IMR-90 (cell line): ENCODE data around the gene TMTC1. TPM values are rescaled to one million over a fixed set of nuclear protein-coding genes. Genes with fewer than 3 reads are reported as not detected.

ENCODE experiments used
- ATAC-seq: fragments of 200-7000 bp; cut with Tn5 transposase; 2 replicates; pipeline ENCODE4 v1.9.1; 2020; ENCODE audit warnings: low read depth, mild to moderate bottlenecking, moderate library complexity
- BruUV-seq: library from RNA; stranded (reverse); fragments of 400-500 nt; replicated peaks from 2 replicates; lab custom pipeline; 2021; lab: Mats Ljungman, UMichigan
- CTCF ChIA-PET: fragments of 300-600 bp; formaldehyde crosslinking; extraction: SDS; loops from one replicate; lab custom pipeline; 2021; ENCODE audit warnings: antibody characterized with exemption; lab: Yijun Ruan, JAX
- POLR2A ChIA-PET: fragments of 300-600 bp; sonication (Branson Sonifier 250); formaldehyde crosslinking; loops from one replicate; lab custom pipeline; 2022; ENCODE audit warnings: antibody characterized with exemption; ENCODE audit not compliant: unreplicated experiment; lab: Charles Lee
- DNase-seq: peaks from one replicate; pipeline ENCODE4 v3.0.0; 2013
- H2AFZ ChIP-seq: replicated peaks from 2 replicates; pipeline ENCODE3; 2013; ENCODE audit warnings: low read length, mild to moderate bottlenecking; ENCODE audit not compliant: poor library complexity
- H2AK5ac ChIP-seq: 2 replicates; pipeline ENCODE4 v1.6.1; 2013; ENCODE audit warnings: low read depth, low read length, inconsistent platforms
- H2AK9ac ChIP-seq: replicated peaks from 2 replicates; pipeline ENCODE3; 2013; ENCODE audit warnings: mild to moderate bottlenecking, low read depth, low read length, moderate library complexity; ENCODE audit not compliant: poor library complexity
- H2BK120ac ChIP-seq: 2 replicates; pipeline ENCODE4 v1.6.1; 2013; ENCODE audit warnings: low read depth, low read length, inconsistent platforms
- H2BK15ac ChIP-seq: 3 replicates; pipeline ENCODE4 v1.6.1; 2013; ENCODE audit warnings: low read depth, low read length, inconsistent platforms
- H2BK20ac ChIP-seq: 2 replicates; pipeline ENCODE4 v1.6.1; 2013; ENCODE audit warnings: low read depth, mild to moderate bottlenecking, inconsistent platforms, low read length, moderate library complexity
- H2BK5ac ChIP-seq: 2 replicates; pipeline ENCODE4 v1.6.1; 2013; ENCODE audit warnings: mild to moderate bottlenecking, low read depth, low read length, inconsistent platforms; ENCODE audit not compliant: poor library complexity, severe bottlenecking
- H3K14ac ChIP-seq: replicated peaks from 2 replicates; pipeline ENCODE4 v1.6.1; 2013; ENCODE audit warnings: low read depth, low read length, inconsistent platforms
- H3K18ac ChIP-seq: 2 replicates; pipeline ENCODE4 v1.6.1; 2013; ENCODE audit warnings: low read depth, low read length, control low read depth
- H3K23ac ChIP-seq: 2 replicates; pipeline ENCODE4 v1.6.1; 2013; ENCODE audit warnings: low read depth, low read length, inconsistent platforms
- H3K27ac ChIP-seq: 2 replicates; pipeline ENCODE4 v1.5.1; 2013; ENCODE audit warnings: mild to moderate bottlenecking, control low read depth, low read length; ENCODE audit not compliant: insufficient read depth
- H3K27me3 ChIP-seq: 2 replicates; pipeline ENCODE4 v1.6.1; 2013; ENCODE audit warnings: low read length; ENCODE audit not compliant: control insufficient read depth, insufficient read depth
- H3K36me3 ChIP-seq: 2 replicates; pipeline ENCODE4 v1.6.1; 2013; ENCODE audit warnings: low read length, mixed read lengths; ENCODE audit not compliant: control insufficient read depth, insufficient read depth
- H3K4ac ChIP-seq: 2 replicates; pipeline ENCODE4 v1.6.1; 2013; ENCODE audit warnings: low read depth, low read length, inconsistent platforms
- H3K4me1 ChIP-seq: 2 replicates; pipeline ENCODE4 v1.6.1; 2013; ENCODE audit warnings: low read length, mixed read lengths; ENCODE audit not compliant: control insufficient read depth, insufficient read depth
- H3K4me2 ChIP-seq: 2 replicates; pipeline ENCODE4 v1.6.1; 2013; ENCODE audit warnings: low read depth, mild to moderate bottlenecking, control low read depth, low read length, moderate library complexity
- H3K4me3 ChIP-seq: 2 replicates; pipeline ENCODE4 v1.5.1; 2013; ENCODE audit warnings: low read depth, mild to moderate bottlenecking, control low read depth, low read length, moderate library complexity; ENCODE audit not compliant: insufficient read depth
- H3K56ac ChIP-seq: 2 replicates; pipeline ENCODE4 v1.6.1; 2013; ENCODE audit warnings: low read length, inconsistent platforms; ENCODE audit not compliant: insufficient read depth; ENCODE audit errors: extremely low read depth
- H3K79me1 ChIP-seq, 2 experiments: 2 replicates each; pipeline ENCODE4 v1.6.1; 2013; ENCODE audit warnings: low read length in 2 of 2, inconsistent platforms in 1 of 2, low read depth in 1 of 2
- H3K9ac ChIP-seq: 2 replicates; pipeline ENCODE4 v1.6.1; 2013; ENCODE audit warnings: low read depth, low read length, control low read depth
- H3K9me1 ChIP-seq: 2 replicates; pipeline ENCODE4 v1.6.1; 2013; ENCODE audit warnings: low read length, inconsistent platforms; ENCODE audit not compliant: insufficient read depth
- H3K9me3 ChIP-seq: 2 replicates; pipeline ENCODE4 v1.6.1; 2013; ENCODE audit warnings: low read length; ENCODE audit not compliant: control insufficient read depth, insufficient read depth
- H4K20me1 ChIP-seq: 2 replicates; pipeline ENCODE4 v1.6.1; 2013; ENCODE audit warnings: low read length, inconsistent platforms; ENCODE audit not compliant: insufficient read depth
- H4K5ac ChIP-seq: 2 replicates; pipeline ENCODE4 v1.6.1; 2013; ENCODE audit warnings: mild to moderate bottlenecking, low read depth, low read length, control low read depth
- H4K8ac ChIP-seq, 2 experiments: 2 replicates each; pipeline ENCODE4 v1.6.1; 2013; ENCODE audit warnings: low read depth in 2 of 2, low read length in 2 of 2, control low read depth in 1 of 2, inconsistent platforms in 1 of 2
- H4K91ac ChIP-seq: 2 replicates; pipeline ENCODE4 v1.6.1; 2013; ENCODE audit warnings: low read depth, low read length, inconsistent platforms; ENCODE audit not compliant: insufficient read depth
- MAZ ChIP-seq: IDR thresholded peaks from 2 replicates; pipeline ENCODE4 v1.6.1; 2012; ENCODE audit warnings: low read depth, mild to moderate bottlenecking, low read length, improper control_type of control experiment, moderate library complexity, borderline replicate concordance
- RAD21 ChIP-seq: IDR thresholded peaks from 2 replicates; pipeline ENCODE4 v1.6.1; 2012; ENCODE audit warnings: low read length, improper control_type of control experiment
- RCOR1 ChIP-seq: IDR thresholded peaks from 2 replicates; pipeline ENCODE4 v1.6.1; 2012; ENCODE audit warnings: mild to moderate bottlenecking, low read length, improper control_type of control experiment; ENCODE audit not compliant: insufficient replicate concordance
- WGBS, 2 experiments: methylation state at CpG; one replicate each; pipeline versions ENCODE4 v1.1.5 to v1.1.7; 2013; ENCODE audit warnings: missing lambda C conversion rate in 2 of 2; ENCODE audit not compliant: insufficient read length in 1 of 2; ENCODE audit errors: extremely low coverage in 2 of 2; 5-methylcytosine and 5-hydroxymethylcytosine counted together
- dilution Hi-C: fragments of 300-500 bp; cut with HindIII; formaldehyde crosslinking; loops from one replicate; pipeline ENCODE4 v1.14.3; 2018; ENCODE audit warnings: low sequenced_read_pairs; ENCODE audit not compliant: unreplicated experiment
- in situ Hi-C: fragments of 300-500 bp; cut with MboI; formaldehyde crosslinking; loops from 3 replicates; pipeline ENCODE4 v1.14.3; 2019; ENCODE audit warnings: low sequenced_read_pairs, inconsistent platforms, mixed read lengths
- intact Hi-C: fragments of 100-400 bp; cut with micrococcal nuclease; formaldehyde crosslinking; loops from 2 replicates; pipeline ENCODE4 v1.10.0; 2022
- polyA plus RNA-seq, 3 experiments: library from polyadenylated mRNA; depleted of rRNA; stranded (reverse); fragments of >200 nt; gene quantifications; 2 replicates each; pipeline ENCODE4 v1.2.3, GENCODE V29; 2012; ENCODE audit warnings: low replicate concordance in 1 of 3
- total RNA-seq: library from RNA; depleted of rRNA; stranded (reverse); fragments of >200 nt; gene quantifications from 2 replicates; pipeline ENCODE4 v1.2.3, GENCODE V29; 2012
- TF ChIP-seq, protein P1 (sequence below): conservative IDR thresholded peaks from 2 replicates; pipeline ENCODE4 v1.5.1; 2012; ENCODE audit warnings: mild to moderate bottlenecking, low read depth, low read length, improper control_type of control experiment

TMTC1 gene
- total and polyA plus RNA-seq, 2 of the 4 experiments (the other 2 are of a cell fraction): 12.5 to 36.4 TPM

DNA sequence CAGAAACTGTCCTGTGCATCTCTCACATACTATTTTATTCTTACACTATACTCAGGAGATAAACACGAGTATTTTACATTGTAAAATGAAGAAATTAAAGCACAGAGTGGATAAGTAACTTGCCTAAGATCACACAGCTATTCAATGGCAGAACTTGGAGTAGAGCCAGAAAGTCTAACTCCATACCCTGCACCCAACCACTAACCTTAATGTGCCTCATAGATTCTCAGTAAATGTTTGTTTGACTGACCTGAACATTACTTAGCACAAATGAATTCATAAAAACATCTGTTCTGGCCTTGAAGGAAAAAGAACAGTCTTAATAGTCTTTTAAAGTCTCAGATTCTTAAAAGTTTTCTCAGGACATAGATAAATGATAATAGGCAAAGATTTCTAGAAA lies 202.8 kb downstream of the TMTC1 start:
- Histone ChIP-seq H3K79me1 (peaks cover 3 to 21% of the 10 kb centered on the region in 2 experiments; a peak in 2 of 4 replicates), H3K23ac (peak overlapping the region; percentile 40; the same call in 1 of the 2 replicates), H2AK9ac (no peak overlapping the region), H2BK5ac (peak overlapping the region; percentile 93), H2BK120ac (peak overlapping the region; percentile 72), H4K8ac (peak overlapping the region in 1 of 2 experiments; percentile 65; a peak in 2 of 4 replicates), H4K5ac (no peak overlapping the region; the same call in 1 of the 2 replicates), H3K4ac (peak overlapping the region; percentile 34; the same call in 1 of the 2 replicates), H3K14ac (peak overlapping the region; percentile 61), H3K9ac (no peak overlapping the region), H3K4me1 (peaks cover 19% of the 10 kb centered on the region), H3K4me2 (no peak overlapping the region), H3K9me1 (peaks cover 16% of the 10 kb centered on the region), H2BK20ac (peak overlapping the region; percentile 87), H2BK15ac (peak overlapping the region; percentile 76; the same call in 2 of the 3 replicates), H2AK5ac (peak overlapping the region; percentile 61; the same call in 1 of the 2 replicates), H4K91ac (no peak overlapping the region; the same call in 1 of the 2 replicates), H3K36me3 (peaks cover 2% of the 10 kb centered on the region; the same call in 1 of the 2 replicates), H3K18ac (peak overlapping the region; percentile 69; the same call in 1 of the 2 replicates), H2AFZ (no peak overlapping the region), H4K20me1 (no peaks in the 10 kb centered on the region), H3K4me3 (no peak overlapping the region), H3K27me3 (no peaks in the 10 kb centered on the region), H3K9me3 (no peaks in the 10 kb centered on the region), H3K56ac (0 out of 2 replicates have a peak overlapping the region, but pooled peaks have one; percentile 10), H3K27ac (peak overlapping the region; percentile 49; the same call in 1 of the 2 replicates)
- ChIA-PET CTCF (interaction anchor here (0.7 kb wide), 1 partner anchor 158 kb away, joined by 8 read pairs; no protein-coding TSS in a partner anchor), POLR2A (interaction anchor here (0.7 kb wide), 1 partner anchor 14 kb away, joined by 3 read pairs; no protein-coding TSS in a partner anchor)
- in situ Hi-C loops: no loop called here
- TF ChIP-seq, protein P1, sequence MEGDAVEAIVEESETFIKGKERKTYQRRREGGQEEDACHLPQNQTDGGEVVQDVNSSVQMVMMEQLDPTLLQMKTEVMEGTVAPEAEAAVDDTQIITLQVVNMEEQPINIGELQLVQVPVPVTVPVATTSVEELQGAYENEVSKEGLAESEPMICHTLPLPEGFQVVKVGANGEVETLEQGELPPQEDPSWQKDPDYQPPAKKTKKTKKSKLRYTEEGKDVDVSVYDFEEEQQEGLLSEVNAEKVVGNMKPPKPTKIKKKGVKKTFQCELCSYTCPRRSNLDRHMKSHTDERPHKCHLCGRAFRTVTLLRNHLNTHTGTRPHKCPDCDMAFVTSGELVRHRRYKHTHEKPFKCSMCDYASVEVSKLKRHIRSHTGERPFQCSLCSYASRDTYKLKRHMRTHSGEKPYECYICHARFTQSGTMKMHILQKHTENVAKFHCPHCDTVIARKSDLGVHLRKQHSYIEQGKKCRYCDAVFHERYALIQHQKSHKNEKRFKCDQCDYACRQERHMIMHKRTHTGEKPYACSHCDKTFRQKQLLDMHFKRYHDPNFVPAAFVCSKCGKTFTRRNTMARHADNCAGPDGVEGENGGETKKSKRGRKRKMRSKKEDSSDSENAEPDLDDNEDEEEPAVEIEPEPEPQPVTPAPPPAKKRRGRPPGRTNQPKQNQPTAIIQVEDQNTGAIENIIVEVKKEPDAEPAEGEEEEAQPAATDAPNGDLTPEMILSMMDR: no peak
- TF ChIP-seq MAZ (no peak), RAD21 (no peak), RCOR1 (no peak)
- DNase-seq (peak; percentile 33), ATAC-seq (no peak)
- no CpG with 5 or more reads among the region's 1 CpG for WGBS, 2 experiments
- intact Hi-C loops: no loop called here
- no TSS peak for BruUV-seq
- dilution Hi-C loops: no loop called here
